Psoas muscle (tissue), 8 donors: ENCODE results near the gene ACTN1. TPM values are rescaled to one million over a fixed set of nuclear protein-coding genes. Genes with fewer than 3 reads are reported as not detected.

Experiments
- ATAC-seq, 4 donors: fragments of 200-7000 bp; cut with Tn5 transposase; one replicate each; pipeline ENCODE4 v1.9.1; 2020; ENCODE audit warnings: moderate library complexity in 3 of 4, mild to moderate bottlenecking in 2 of 4
- DNase-seq, 2 donors: peaks; one replicate each; pipeline ENCODE4 v3.0.0-alpha.2; 2020
- H3K27ac ChIP-seq: fragments of 200-600 bp; one replicate; pipeline ENCODE4 v1.8.0; 2022
- H3K27me3 ChIP-seq, 3 donors: fragments of 200-600 bp in 1 of 3; one replicate each; pipeline versions ENCODE4 v1.6.1 to v1.8.0; 2013 to 2022; ENCODE audit warnings: low read length in 2 of 3, mild to moderate bottlenecking in 2 of 3, moderate library complexity in 1 of 3; ENCODE audit not compliant: insufficient read depth in 3 of 3
- H3K36me3 ChIP-seq, 2 donors: fragments of 200-600 bp in 1 of 2; one replicate each; pipeline versions ENCODE4 v1.6.1 to v1.8.0; 2013 to 2022; ENCODE audit warnings: low read depth in 1 of 2, mild to moderate bottlenecking in 1 of 2, moderate library complexity in 1 of 2; ENCODE audit not compliant: insufficient read depth in 1 of 2
- H3K4me1 ChIP-seq: fragments of 200-600 bp; one replicate; pipeline ENCODE4 v1.8.0; 2022
- H3K4me3 ChIP-seq: fragments of 200-600 bp; one replicate; pipeline ENCODE4 v1.8.0; 2022; ENCODE audit warnings: mild to moderate bottlenecking
- H3K9me3 ChIP-seq: fragments of 200-600 bp; one replicate; pipeline ENCODE4 v1.8.0; 2022
- WGBS, 3 donors: extraction: QIAGEN DNeasy Blood & Tissue Kit; methylation state at CpG; one replicate each; pipeline versions ENCODE4 v1.1.6 to v1.1.7; 2013; 5-methylcytosine and 5-hydroxymethylcytosine counted together
- intact Hi-C, 2 donors: fragments of 100-400 bp; cut with DNase I; formaldehyde crosslinking; loops; one replicate each; pipeline versions ENCODE4 v1.11.0 to v1.14.2; 2022
- polyA plus RNA-seq, 3 donors: library from polyadenylated mRNA; stranded (reverse); fragments of 200-250 nt; gene quantifications; one replicate each; pipeline ENCODE4 v1.2.3, GENCODE V29; 2013
- total RNA-seq, 4 donors: library from RNA; stranded (reverse); fragmentation: NEBNext Ultra II Directional in 2 of 4; extraction: Animal tissue kit (Norgen Biotek cat#: 25700) in 2 of 4; gene quantifications; one replicate each; pipeline versions ENCODE4 v1.2.1 to v1.2.4, GENCODE V29; 2021 to 2023
- TF ChIP-seq, protein P1 (sequence below): fragments of 200-600 bp; IDR thresholded peaks from one replicate; pipeline ENCODE4 v1.8.0; 2022; ENCODE audit warnings: antibody characterized with exemption
- donor health status: healthy with polysubstance abuse.
- donor health status: DM: no; HTN: no; CAD: no; lungs with moderate emphysema.
- donor health status: Bipolar disorder and iron deficiency.
- donor health status: healthy.
- donor health status: DM: yes; HTN: yes; CAD: no.
- donor health status: DM: no; HTN: no; CAD: no.
- donor health status: DM: no; HTN: no; CAD: no.
- donor health status: DM: yes; HTN: yes; CAD: no.

The ACTN1 gene
- total and polyA plus RNA-seq, 7 donors, result 5.8 to 23.7 (median 10.9) TPM

GRCh38 chr14:68979722-68980451 lies 785 bp upstream of the ACTN1 start:
- intact Hi-C loops, result loop anchor here in 1 of 2 donors (10.0 kb wide), 1 partner anchor 65 kb away; no protein-coding TSS in a partner anchor
- peak; percentile 21 to 50 (median 27) for ATAC-seq

GRCh38 chr14:68978172-68978911 lies 760 bp downstream of the ACTN1 start:
- intact Hi-C loops, result loop anchor here in 1 of 2 donors (10.0 kb wide), 1 partner anchor 64 kb away; no protein-coding TSS in a partner anchor
- 0 to 1% (median 1%) methylated on average over 39 to 72 of the region's 72 CpGs for WGBS, 3 donors
- peak; percentile 54 to 64 (median 60) for ATAC-seq

More at GRCh38 chr14:68979722-68980451, 785 bp upstream of the ACTN1 start:
- peak overlapping the region; percentile 82 for H3K27ac ChIP-seq
- WGBS, 3 donors, result 6 to 9% (median 8%) methylated on average over 33 to 44 of the region's 44 CpGs
- no peaks in the 10 kb centered on the region for H3K9me3 ChIP-seq
- TF ChIP-seq, protein P1, sequence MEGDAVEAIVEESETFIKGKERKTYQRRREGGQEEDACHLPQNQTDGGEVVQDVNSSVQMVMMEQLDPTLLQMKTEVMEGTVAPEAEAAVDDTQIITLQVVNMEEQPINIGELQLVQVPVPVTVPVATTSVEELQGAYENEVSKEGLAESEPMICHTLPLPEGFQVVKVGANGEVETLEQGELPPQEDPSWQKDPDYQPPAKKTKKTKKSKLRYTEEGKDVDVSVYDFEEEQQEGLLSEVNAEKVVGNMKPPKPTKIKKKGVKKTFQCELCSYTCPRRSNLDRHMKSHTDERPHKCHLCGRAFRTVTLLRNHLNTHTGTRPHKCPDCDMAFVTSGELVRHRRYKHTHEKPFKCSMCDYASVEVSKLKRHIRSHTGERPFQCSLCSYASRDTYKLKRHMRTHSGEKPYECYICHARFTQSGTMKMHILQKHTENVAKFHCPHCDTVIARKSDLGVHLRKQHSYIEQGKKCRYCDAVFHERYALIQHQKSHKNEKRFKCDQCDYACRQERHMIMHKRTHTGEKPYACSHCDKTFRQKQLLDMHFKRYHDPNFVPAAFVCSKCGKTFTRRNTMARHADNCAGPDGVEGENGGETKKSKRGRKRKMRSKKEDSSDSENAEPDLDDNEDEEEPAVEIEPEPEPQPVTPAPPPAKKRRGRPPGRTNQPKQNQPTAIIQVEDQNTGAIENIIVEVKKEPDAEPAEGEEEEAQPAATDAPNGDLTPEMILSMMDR, result no peak
- no peaks in the 10 kb centered on the region for H3K36me3 ChIP-seq
- H3K4me3 ChIP-seq, result peak overlapping the region; percentile 89
- peaks cover 6% of the 10 kb centered on the region for H3K4me1 ChIP-seq
- H3K27me3 ChIP-seq, result no peaks in the 10 kb centered on the region
- peak; percentile 60 to 68 for DNase-seq

GRCh38 chr14:68977718-68978171 lies 1.4 kb downstream of the ACTN1 start:
- Histone ChIP-seq H3K27ac (peak overlapping the region; percentile 82), H3K4me1 (peaks cover 6% of the 10 kb centered on the region), H3K4me3 (peak overlapping the region; percentile 89), H3K36me3 (no peaks in the 10 kb centered on the region), H3K9me3 (no peaks in the 10 kb centered on the region), H3K27me3 (no peaks in the 10 kb centered on the region)
- DNase-seq (peak; percentile 60 to 61), ATAC-seq (peak in 1 of 4 donors; percentile 11)
- intact Hi-C loops, result loop anchor here in 1 of 2 donors (10.0 kb wide), 1 partner anchor 63 kb away; no protein-coding TSS in a partner anchor
- TF ChIP-seq, protein P1, result no peak
- WGBS, 3 donors, result 13 to 17% (median 14%) methylated on average over 21 to 25 of the region's 25 CpGs

More at GRCh38 chr14:68978172-68978911, 760 bp downstream of the ACTN1 start:
- Histone ChIP-seq H3K4me3 (peak overlapping the region; percentile 89), H3K36me3 (no peaks in the 10 kb centered on the region), H3K9me3 (no peaks in the 10 kb centered on the region), H3K27ac (peak overlapping the region; percentile 82), H3K4me1 (peaks cover 6% of the 10 kb centered on the region), H3K27me3 (no peaks in the 10 kb centered on the region)
- DNase-seq, result peak; percentile 69 to 77
- TF ChIP-seq, protein P1, result no peak

GRCh38 chr14:68977180-68977717 lies 1.9 kb downstream of the ACTN1 start:
- WGBS, 3 donors, result 47 to 54% (median 52%) methylated on average over 8 of the region's 8 CpGs
- TF ChIP-seq, protein P1, result no peak
- no peak for DNase-seq
- Histone ChIP-seq H3K36me3 (no peaks in the 10 kb centered on the region), H3K4me3 (peak overlapping the region; percentile 89), H3K9me3 (no peaks in the 10 kb centered on the region), H3K27ac (peak overlapping the region; percentile 82), H3K4me1 (peaks cover 6% of the 10 kb centered on the region), H3K27me3 (no peaks in the 10 kb centered on the region)
- ATAC-seq, result no peak
- intact Hi-C loops, result loop anchor here in 1 of 2 donors (10.0 kb wide), 1 partner anchor 62 kb away; no protein-coding TSS in a partner anchor
